Activated CD4-positive, CD25-positive, alpha-beta regulatory T cell treated with anti-CD3 and anti-CD28 coated beads, Interleukin-2, amount 50 U/mL, for 16 hours (primary cell): ENCODE data around the gene CFAP77.

Source experiments
- DNase-seq: peaks from one replicate; pipeline ENCODE4 v3.0.0-alpha.2; 2020; ENCODE audit warnings: low read depth, low spot score

The CFAP77 gene

GRCh38 chr9:132516911-132517310 lies 106.9 kb downstream of the CFAP77 start:
- DNase-seq, result no peak

- no peak for DNase-seq
These were observed 108.0 kb downstream of the CFAP77 start for GRCh38 chr9:132517815-132518550.

GRCh38 chr9:132518626-132519025 lies 108.6 kb downstream of the CFAP77 start:
- no peak for DNase-seq

- DNase-seq, result no peak
These were observed 109.0 kb downstream of the CFAP77 start for GRCh38 chr9:132519033-132519432.

GRCh38 chr9:132520612-132521011 lies 110.6 kb downstream of the CFAP77 start:
- no peak for DNase-seq

DNA sequence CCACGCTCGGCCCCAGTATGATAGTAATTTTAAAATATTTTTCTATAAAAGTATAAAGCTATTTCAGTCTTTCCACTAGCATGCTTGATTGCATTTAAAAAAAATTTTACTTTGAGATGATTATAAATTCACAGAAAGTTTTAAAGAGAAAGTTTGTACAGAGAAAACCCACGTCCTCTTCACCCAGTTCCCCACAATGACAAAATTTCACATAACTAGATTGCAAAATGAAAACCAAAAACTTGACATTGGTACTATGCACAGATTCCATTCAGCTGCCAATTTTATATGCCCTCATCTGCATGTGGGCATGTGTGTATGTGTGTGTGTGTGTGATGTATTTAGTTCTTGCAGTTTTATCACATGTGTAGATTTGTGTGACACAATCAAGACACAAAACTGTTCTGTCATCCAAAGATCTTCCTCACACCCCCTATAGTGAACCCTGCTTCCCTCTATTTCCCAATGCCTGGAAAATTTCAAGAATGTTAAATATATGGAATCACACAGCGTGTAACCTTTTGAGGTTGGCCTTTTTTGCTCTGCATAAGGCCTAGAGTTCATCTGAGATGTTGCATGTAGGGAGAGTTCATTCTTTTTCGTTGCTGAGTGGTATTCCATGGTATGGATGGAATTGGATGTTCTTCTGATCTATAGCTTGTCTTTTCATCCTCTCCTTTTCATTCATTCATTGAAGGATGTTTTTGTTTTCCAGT lies 115.5 kb downstream of the CFAP77 start:
- no peak for DNase-seq

- DNase-seq, result no peak
These were observed 121.2 kb downstream of the CFAP77 start for GRCh38 chr9:132531195-132531594.

GRCh38 chr9:132531710-132532570 lies 121.9 kb downstream of the CFAP77 start:
- no peak for DNase-seq

GRCh38 chr9:132534832-132535231 lies 124.8 kb downstream of the CFAP77 start:
- DNase-seq, result no peak

- no peak for DNase-seq
These were observed 126.1 kb downstream of the CFAP77 start for GRCh38 chr9:132536124-132536523.

GRCh38 chr9:132537352-132537751 lies 127.3 kb downstream of the CFAP77 start:
- DNase-seq, result no peak

GRCh38 chr9:132538071-132538470 lies 128.1 kb downstream of the CFAP77 start:
- DNase-seq, result no peak

DNA sequence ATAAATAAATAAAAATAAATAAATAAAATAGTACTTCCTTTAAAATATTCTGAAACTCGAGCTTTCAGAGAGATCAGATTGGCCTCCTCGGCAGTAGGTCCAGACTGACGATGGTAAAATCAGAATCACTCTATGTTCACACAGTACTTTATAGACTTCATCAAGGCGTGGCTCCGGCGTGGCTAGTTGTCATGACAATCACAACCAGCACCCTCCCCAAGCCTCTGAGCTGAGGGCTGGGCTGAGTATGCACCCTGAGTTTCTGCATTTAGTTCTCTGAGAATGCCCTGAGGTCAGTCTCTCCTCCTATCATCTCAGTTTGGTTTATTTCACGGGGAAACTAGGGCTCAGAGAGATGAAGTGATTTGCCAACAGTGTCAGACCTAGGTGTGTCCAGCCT lies 129.1 kb downstream of the CFAP77 start:
- DNase-seq, result no peak

GRCh38 chr9:132541051-132541450 lies 131.0 kb downstream of the CFAP77 start:
- no peak for DNase-seq

DNA sequence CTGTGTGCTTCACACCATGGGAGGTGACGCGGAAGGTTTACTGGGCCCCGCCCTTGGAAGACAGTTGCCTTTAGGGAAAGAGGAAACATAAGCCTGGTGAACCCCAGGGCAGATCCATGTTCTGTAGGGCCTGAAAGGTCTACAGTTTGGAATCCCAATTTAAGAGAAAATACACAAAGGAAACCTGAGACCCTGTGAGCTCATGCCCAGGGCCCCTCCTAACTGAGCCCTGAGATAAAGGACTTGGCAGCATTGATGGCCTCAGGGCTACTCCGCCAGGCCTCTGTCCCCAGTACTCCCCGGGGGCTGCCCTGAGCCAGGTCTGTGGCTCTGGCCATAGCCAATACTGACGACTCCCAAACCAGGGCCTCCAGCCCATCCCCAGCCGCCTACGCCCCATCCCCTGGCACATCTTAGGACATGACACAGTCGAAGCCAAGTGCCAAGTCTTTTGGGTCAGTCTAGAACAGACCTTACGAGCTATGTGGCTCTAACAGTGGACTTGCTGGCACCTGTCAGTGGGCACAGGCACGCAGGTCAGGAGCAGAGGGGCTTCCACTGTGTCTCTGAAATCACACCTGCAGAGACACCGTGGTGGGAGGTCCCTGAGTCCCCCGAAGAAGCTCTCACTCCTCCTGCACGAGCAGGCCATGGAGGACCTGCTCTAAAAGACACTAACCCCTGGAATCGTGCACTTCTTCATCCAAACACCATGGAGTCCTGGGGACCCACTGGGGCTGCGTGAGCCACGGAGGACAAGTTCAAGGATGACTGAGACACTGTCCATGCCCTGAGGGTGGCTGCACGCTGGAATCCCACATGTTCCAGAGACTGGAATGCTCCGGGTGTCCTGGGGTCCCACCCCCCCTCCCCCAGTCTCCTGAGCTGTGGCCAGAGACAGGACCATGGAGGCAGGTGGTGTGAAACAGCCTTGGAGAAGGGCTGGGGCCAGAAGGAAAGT lies 132.1 kb downstream of the CFAP77 start:
- no peak for DNase-seq

DNA sequence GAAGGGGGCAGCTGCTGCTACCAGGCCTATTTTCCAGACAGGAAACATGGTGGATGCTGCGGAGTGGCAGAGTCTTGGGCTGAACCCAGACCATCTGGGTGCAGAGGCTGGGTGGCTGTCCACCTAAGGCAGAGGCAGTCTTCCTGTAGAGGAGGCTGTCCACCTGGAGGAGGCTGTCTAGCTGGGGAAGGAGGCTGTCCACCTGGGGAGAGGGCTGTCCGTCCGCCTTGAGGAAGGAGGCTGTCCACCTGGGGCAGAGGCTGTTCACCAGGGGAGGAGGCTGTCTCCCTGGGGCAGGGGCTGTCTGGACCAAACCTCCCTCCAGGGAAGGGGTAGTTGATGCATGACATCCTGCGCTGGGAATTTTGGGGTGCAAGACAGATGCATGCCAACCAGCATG lies 133.2 kb downstream of the CFAP77 start:
- no peak for DNase-seq

DNA sequence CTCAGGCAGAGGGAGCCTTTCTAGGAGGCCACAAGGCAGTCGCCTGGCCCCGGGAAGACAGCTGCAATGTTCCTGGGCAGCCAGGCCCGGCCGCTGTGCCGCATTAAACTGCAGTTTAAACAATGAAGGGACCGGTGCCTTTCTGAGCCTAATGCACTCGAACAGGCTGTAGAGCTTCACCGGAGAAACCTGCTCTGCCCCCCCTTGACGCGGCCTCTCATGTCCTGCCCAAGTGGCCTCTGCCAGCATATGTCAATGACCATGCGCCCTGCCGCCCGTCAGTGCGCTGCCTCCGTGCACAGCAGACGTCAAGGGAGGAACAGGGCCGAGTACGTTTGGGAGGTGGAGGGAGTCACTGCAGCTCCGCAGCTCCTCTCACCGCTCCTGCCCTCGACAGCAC lies 133.9 kb downstream of the CFAP77 start:
- DNase-seq, result no peak

GRCh38 chr9:132545578-132545977 lies 135.6 kb downstream of the CFAP77 start:
- no peak for DNase-seq

GRCh38 chr9:132546148-132547051 lies 136.4 kb downstream of the CFAP77 start:
- DNase-seq, result no peak

DNA sequence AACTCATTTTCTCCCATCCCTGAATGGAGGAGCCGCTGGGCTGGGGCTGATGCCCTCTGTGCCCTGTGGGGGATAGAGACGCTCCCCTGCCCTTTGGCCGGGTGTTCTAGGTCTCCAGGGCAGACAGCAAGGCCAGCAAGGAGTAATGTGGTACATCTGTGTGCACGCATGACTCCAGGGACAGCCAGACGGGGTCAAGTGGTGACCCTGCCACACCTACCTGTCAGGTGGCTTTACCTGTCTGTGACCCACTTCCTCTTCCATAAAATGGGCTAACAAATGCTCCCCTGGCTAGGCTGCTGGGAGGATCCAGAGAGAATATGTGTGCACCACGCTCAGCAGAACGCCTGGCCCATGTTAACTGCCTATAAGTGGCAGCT lies 137.0 kb downstream of the CFAP77 start:
- no peak for DNase-seq
